Endodermal cell (in vitro differentiated cells): Measurements from ENCODE around the gene AATF. TPM values are rescaled to one million over a fixed set of nuclear protein-coding genes. Genes with fewer than 3 reads are reported as not detected.

Experiments
- DNase-seq: peaks from one replicate; pipeline ENCODE4 v3.0.0-alpha.2; 2017
- H3K27ac ChIP-seq: 2 replicates; pipeline ENCODE4 v1.5.1; 2013; ENCODE audit warnings: mild to moderate bottlenecking, low read depth, low read length, moderate library complexity
- H3K27me3 ChIP-seq: 2 replicates; pipeline ENCODE4 v1.6.1; 2013; ENCODE audit warnings: mild to moderate bottlenecking, low read length, moderate library complexity; ENCODE audit not compliant: insufficient read depth, control insufficient read depth, poor library complexity, severe bottlenecking
- H3K36me3 ChIP-seq: 2 replicates; pipeline ENCODE4 v1.7.0; 2013; ENCODE audit warnings: mild to moderate bottlenecking, low read length, moderate library complexity; ENCODE audit not compliant: control insufficient read depth, insufficient read depth
- H3K4me1 ChIP-seq: one replicate; pipeline ENCODE4 v1.7.0; 2013; ENCODE audit warnings: low read length; ENCODE audit not compliant: control insufficient read depth, insufficient read depth
- H3K4me3 ChIP-seq: 2 replicates; pipeline ENCODE4 v1.5.1; 2013; ENCODE audit warnings: mild to moderate bottlenecking, low read length, moderate library complexity
- H3K9ac ChIP-seq: 2 replicates; pipeline ENCODE4 v1.6.1; 2013; ENCODE audit warnings: mild to moderate bottlenecking, low read length, moderate library complexity; ENCODE audit not compliant: poor library complexity, severe bottlenecking; ENCODE audit errors: extremely low read depth
- H3K9me3 ChIP-seq: 2 replicates; pipeline ENCODE4 v1.6.1; 2013; ENCODE audit warnings: mild to moderate bottlenecking, low read length, moderate library complexity; ENCODE audit not compliant: control insufficient read depth
- H3K27ac Mint-ChIP-seq: 2 replicates; pipeline ENCODE4 v1.8.0; 2020; ENCODE audit warnings: mixed read lengths
- H3K27me3 Mint-ChIP-seq: 2 replicates; pipeline ENCODE4 v1.8.0; 2021; ENCODE audit warnings: mild to moderate bottlenecking, mixed read lengths; ENCODE audit not compliant: insufficient read depth
- H3K36me3 Mint-ChIP-seq: 2 replicates; pipeline ENCODE4 v1.8.0; 2020; ENCODE audit warnings: low read depth, mixed read lengths
- H3K4me1 Mint-ChIP-seq: 2 replicates; pipeline ENCODE4 v1.8.0; 2020; ENCODE audit warnings: mixed read lengths
- H3K4me3 Mint-ChIP-seq: 2 replicates; pipeline ENCODE4 v1.8.0; 2020; ENCODE audit warnings: mild to moderate bottlenecking, moderate library complexity, mixed read lengths
- H3K9me3 Mint-ChIP-seq: 2 replicates; pipeline ENCODE4 v1.8.0; 2020; ENCODE audit warnings: mild to moderate bottlenecking, mixed read lengths
- CTCF ChIP-seq: fragments of 200-600 bp; sonication (generic); conservative IDR thresholded peaks from 2 replicates; pipeline ENCODE4 v1.5.0; 2021; ENCODE audit warnings: antibody characterized with exemption, mild to moderate bottlenecking
- WGBS, 2 experiments: methylation state at CpG; one replicate each; pipeline versions ENCODE4 v1.1.5 to v1.1.7; 2013; ENCODE audit warnings: missing lambda C conversion rate in 2 of 2, mixed read lengths in 1 of 2; ENCODE audit not compliant: insufficient coverage in 1 of 2, insufficient read length in 1 of 2; 5-methylcytosine and 5-hydroxymethylcytosine counted together
- total RNA-seq, 2 donors: library from RNA; stranded (reverse); fragmentation: NEBNext Ultra II Directional in 1 of 2; extraction: Animal tissue kit (Norgen Biotek cat#: 25700) in 1 of 2; gene quantifications; 2 replicates in 1 of 2; 3 replicates in 1 of 2; pipeline ENCODE4 v1.2.1, GENCODE V29; 2021

The AATF gene
- total RNA-seq, 2 donors from 2014 or later = 90.7 TPM

DNA sequence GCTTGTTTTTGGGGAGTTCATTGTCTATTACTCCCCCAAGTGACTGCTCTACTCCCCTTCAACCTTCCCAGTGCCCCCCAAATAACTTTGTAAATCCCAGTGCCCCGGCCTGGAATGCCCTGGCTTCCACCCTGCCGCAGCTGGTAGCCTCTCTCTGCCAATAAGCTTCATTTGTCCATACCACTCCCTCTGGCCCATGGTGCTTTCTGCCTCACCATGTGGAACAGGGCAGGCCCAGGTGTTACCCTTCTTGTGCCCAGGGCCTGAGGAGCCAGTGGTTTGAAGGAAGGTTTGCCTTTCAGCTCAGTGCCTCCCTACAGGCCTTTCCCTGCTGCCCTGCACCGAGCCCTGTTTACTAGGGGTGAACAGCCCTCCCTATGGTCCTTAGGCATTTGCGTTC is 134.2 kb downstream of the AATF start:
- Histone ChIP-seq H3K36me3 (peaks cover 32% of the 10 kb centered on the region), H3K9ac (no peak overlapping the region), H3K27ac (no peak overlapping the region), H3K27me3 (no peaks in the 10 kb centered on the region), H3K9me3 (peaks cover 13% of the 10 kb centered on the region), H3K4me1 (peaks cover 7% of the 10 kb centered on the region), H3K4me3 (no peak overlapping the region)
- WGBS, 2 experiments = 83 to 94% methylated on average over 4 of the region's 4 CpGs
- DNase-seq = peak; percentile 63
- no peaks in the 10 kb centered on the region for H3K27me3 Mint-ChIP-seq
- no peak overlapping the region for H3K4me3 Mint-ChIP-seq
- H3K4me1 Mint-ChIP-seq = peaks cover 32% of the 10 kb centered on the region
- H3K27ac Mint-ChIP-seq = peak overlapping the region; percentile 58
- H3K36me3 Mint-ChIP-seq = peaks cover 43% of the 10 kb centered on the region
- H3K9me3 Mint-ChIP-seq = peaks cover 12% of the 10 kb centered on the region
- TF ChIP-seq CTCF = no peak

DNA sequence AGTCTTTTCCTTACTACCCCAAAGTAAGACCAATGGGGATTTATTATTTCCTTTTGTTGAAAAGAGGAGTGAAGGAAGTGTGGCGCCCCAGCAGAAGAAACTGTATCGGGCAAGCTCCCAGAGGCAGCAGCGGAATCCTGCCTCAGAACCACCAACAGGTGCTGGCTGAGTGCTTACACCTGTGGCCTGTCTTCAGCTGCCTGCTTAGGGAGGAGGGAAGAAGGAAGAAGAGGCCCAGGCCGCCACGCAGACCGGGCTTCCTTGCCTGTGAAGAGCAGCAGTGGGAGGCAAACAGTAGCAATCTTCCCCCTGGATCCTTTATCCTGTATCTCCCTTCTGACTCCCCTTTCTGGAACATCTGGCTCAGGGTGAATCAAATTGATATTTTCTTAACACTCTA is 134.7 kb downstream of the AATF start:
- DNase-seq = peak; percentile 69
- TF ChIP-seq CTCF = no peak
- H3K4me1 Mint-ChIP-seq = peaks cover 32% of the 10 kb centered on the region
- Histone ChIP-seq H3K4me1 (peaks cover 7% of the 10 kb centered on the region), H3K9ac (no peak overlapping the region), H3K9me3 (peaks cover 12% of the 10 kb centered on the region), H3K4me3 (no peak overlapping the region), H3K27me3 (no peaks in the 10 kb centered on the region), H3K36me3 (peaks cover 36% of the 10 kb centered on the region), H3K27ac (no peak overlapping the region)
- WGBS, 2 experiments = 87 to 100% methylated on average over 1 to 6 of the region's 6 CpGs
- H3K4me3 Mint-ChIP-seq = no peak overlapping the region
- peaks cover 12% of the 10 kb centered on the region for H3K9me3 Mint-ChIP-seq
- no peaks in the 10 kb centered on the region for H3K27me3 Mint-ChIP-seq
- H3K27ac Mint-ChIP-seq = peak overlapping the region; percentile 58
- peaks cover 44% of the 10 kb centered on the region for H3K36me3 Mint-ChIP-seq

DNA sequence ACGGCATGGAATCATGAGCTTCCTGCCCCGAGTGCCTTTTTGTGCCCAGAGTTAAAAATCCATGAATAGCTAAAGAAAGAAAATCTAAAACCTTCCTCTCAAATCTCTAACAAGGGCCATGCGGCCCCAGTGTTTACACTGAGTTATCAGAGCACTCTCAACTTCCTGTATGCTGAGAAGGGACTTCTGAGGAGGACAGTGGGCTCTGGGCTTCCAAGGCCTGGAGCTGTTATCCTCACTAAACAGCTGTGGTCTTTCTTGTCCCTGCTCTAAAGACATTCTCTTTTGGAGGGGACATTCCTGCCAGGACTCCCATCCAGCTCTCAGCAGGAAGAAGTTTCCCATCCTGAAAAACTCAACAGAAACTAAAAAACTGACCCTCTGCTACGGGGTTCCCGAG is 135.6 kb downstream of the AATF start:
- no peak for DNase-seq
- no peak overlapping the region for H3K4me3 ChIP-seq
- H3K4me1 ChIP-seq = peaks cover 7% of the 10 kb centered on the region
- Mint-ChIP-seq H3K27me3 (no peaks in the 10 kb centered on the region), H3K27ac (peak overlapping the region; percentile 53), H3K4me3 (no peak overlapping the region), H3K9me3 (peaks cover 8% of the 10 kb centered on the region), H3K36me3 (peaks cover 47% of the 10 kb centered on the region), H3K4me1 (peaks cover 38% of the 10 kb centered on the region)
- H3K27ac ChIP-seq = no peak overlapping the region
- no peak for TF ChIP-seq CTCF
- peaks cover 4% of the 10 kb centered on the region for H3K9me3 ChIP-seq
- peaks cover 36% of the 10 kb centered on the region for H3K36me3 ChIP-seq
- H3K9ac ChIP-seq = no peak overlapping the region
- WGBS, 2 experiments = 89 to 95% methylated on average over 3 to 5 of the region's 5 CpGs
- H3K27me3 ChIP-seq = no peaks in the 10 kb centered on the region
